HG02840 (cell line): ENCODE results near the gene PLA2G2C.

ENCODE experiments used
- ATAC-seq: cut with Tn5 transposase; IDR thresholded peaks from one replicate; pipeline ENCODE4 v1.9.1; 2021; ENCODE audit warnings: mild to moderate bottlenecking, moderate library complexity, moderate number of reproducible peaks; ENCODE audit not compliant: unreplicated experiment, low FRiP score

Gene PLA2G2C

GRCh38 chr1:20210736-20211460, 24.6 kb upstream of the PLA2G2C start:
- no peak for ATAC-seq

DNA sequence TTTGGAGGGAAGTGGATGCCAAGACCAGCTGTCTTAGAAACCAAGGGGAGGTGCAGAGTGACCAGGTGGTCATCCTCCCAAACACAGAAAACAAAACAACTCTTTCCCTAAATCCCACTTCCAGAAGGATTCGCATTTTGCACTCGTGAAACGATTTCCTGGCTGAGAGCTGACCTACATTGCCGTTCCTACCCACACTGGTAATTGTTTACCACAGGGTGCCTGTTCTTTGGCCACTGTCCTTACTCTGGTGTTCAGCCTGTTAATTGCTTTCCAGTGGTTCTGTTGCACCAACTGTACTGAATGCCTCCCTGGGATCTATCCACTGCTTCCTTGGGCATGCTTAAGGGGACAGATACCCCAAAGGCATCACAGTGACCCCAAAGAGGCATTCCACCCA, 23.2 kb upstream of the PLA2G2C start:
- ATAC-seq = no peak

- no peak for ATAC-seq
Measured at GRCh38 chr1:20207546-20207945, 21.2 kb upstream of the PLA2G2C start.

- ATAC-seq = no peak
Measured at GRCh38 chr1:20202166-20202565, 15.8 kb upstream of the PLA2G2C start.

- no peak for ATAC-seq
Measured at GRCh38 chr1:20200966-20201365, 14.6 kb upstream of the PLA2G2C start.

- no peak for ATAC-seq
Measured at GRCh38 chr1:20199840-20200239, 13.5 kb upstream of the PLA2G2C start.

DNA sequence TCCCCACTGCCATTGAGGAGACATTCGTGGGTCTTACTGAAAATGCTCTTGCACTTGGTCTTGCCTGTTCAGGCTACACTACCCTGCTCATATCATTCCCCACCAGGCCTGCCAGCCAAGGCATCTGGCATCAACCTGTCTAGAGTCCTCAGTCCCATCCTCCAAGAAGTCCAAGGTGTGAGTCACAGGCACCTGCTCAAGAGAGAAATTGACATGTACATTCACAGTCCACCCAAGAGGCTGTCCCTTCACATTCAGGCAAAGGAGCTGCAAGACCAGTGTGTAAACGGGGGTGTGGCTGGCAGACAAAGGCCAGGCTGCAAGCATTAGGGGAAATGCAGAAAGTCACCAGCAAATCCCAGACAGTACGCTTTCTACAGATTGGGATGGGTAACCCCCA, 13.1 kb upstream of the PLA2G2C start:
- no peak for ATAC-seq

- no peak for ATAC-seq
Measured at GRCh38 chr1:20198918-20199317, 12.6 kb upstream of the PLA2G2C start.

- ATAC-seq = no peak
Measured at GRCh38 chr1:20198296-20198695, 12.0 kb upstream of the PLA2G2C start.

DNA sequence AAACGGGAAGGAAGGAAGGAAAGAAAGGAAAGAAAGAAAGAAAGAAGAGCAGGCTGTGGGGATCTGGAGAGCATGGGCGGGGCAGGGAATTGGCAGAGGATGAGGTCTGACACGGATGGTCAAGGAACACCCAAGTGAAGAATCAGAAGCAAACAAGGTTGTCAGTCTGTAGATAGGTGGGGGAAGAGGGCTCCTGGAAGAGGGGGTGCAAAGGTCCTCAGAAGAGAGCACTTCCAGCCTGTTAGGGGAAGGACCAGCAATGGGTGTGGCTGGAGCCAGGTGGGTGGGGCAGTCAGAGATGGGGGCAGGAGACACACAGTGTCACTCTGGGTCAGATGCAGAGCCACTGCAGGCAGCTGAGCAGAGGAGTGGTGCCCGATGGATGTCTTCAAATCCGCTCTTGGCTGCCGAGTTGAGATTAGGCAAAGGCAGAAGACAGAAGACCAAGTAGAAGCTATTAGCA, 11.0 kb upstream of the PLA2G2C start:
- no peak for ATAC-seq

GRCh38 chr1:20195462-20195780, 9.1 kb upstream of the PLA2G2C start:
- ATAC-seq = no peak

DNA sequence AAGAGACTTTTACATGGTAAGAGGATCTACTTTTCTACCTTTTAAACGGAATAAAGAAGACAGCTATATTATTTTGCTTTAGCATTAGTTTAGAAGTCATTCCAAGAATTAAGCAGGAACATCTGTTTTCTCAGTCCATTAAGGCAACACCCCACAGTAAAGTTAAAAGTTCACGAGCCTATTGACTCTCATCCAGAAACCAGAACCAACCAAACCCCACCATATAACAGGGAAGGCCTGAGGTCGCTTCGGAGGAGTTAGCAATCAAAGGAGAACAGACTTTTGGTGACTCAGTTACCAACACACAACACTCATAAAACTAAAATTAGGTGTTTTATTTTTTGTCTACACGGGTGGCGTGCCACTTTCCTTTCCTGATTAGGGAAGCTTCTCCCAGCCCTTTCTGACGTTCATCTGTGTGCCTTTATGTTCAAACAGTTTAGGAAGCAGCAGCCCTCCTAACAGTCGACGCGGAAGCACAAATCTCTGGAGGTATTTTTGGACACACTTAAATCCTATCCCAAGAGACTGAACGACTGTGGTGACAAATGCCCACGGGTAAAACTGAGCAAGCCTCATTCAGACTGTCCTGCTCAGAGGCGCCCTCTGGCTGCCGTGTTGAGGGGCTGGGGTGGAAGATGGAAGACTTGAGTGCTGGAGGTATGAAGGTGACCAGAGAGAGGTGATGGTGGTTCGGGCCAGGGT, 8.6 kb upstream of the PLA2G2C start:
- no peak for ATAC-seq

- ATAC-seq = no peak
Measured at GRCh38 chr1:20194224-20194623, 7.9 kb upstream of the PLA2G2C start.

- no peak for ATAC-seq
Measured at GRCh38 chr1:20192871-20193411, 6.6 kb upstream of the PLA2G2C start.

DNA sequence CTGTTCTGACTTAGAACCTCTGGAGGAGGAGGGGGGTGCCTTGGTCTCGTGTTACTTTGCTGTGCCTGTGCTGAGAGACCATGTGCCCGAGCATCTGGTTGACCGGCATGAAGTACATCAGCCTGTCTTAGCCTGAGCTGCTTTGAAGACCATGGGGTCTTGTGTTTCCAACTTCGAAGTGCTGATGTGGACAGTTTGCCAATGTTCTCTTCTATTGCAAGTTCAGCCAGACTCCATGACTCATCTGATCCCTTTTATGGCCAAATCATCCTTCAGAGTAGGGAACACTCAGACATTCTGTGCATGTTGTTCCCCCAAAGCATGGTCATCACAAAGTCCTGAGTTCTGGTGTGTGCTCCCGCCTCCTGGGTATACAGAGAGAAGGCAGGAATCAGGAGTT, 6.0 kb upstream of the PLA2G2C start:
- no peak for ATAC-seq

DNA sequence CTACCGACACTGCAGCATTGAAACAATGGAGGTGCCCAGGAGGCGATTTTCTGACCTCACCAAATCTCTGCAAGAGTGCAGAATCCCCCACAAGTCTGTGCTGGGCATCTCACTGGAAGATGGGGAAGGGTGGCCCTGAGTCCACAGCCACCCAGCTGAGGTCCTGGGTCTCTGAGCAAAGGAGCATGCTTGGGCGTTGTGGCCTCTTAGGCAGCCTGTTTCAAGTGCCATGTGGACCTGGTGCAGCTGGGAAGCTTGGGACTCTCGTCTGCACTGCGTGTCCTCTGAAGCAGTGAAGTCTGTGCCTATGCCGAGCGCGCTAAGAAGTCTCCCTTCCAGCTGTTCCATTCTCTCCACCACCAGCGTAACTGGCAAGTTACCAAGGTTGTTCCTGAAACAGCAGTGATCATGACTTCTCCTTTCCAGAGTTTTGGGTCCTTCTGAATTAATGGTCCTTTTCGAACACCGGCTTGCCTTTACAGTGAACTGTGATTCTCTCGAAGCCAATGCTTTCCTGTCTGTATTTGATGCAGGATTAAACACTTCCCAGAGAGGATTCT, 5.0 kb upstream of the PLA2G2C start:
- ATAC-seq = no peak

GRCh38 chr1:20190256-20191160, 4.2 kb upstream of the PLA2G2C start:
- no peak for ATAC-seq

GRCh38 chr1:20189664-20190063, 3.3 kb upstream of the PLA2G2C start:
- no peak for ATAC-seq

GRCh38 chr1:20188455-20188817, 2.1 kb upstream of the PLA2G2C start:
- ATAC-seq = no peak

GRCh38 chr1:20187813-20188454, 1.6 kb upstream of the PLA2G2C start:
- no peak for ATAC-seq
